Stomach (tissue), 9 donors: ENCODE measurements around the gene OR10H3. TPM values are rescaled to one million over a fixed set of nuclear protein-coding genes. Genes with fewer than 3 reads are reported as not detected.
A peak's percentile ranks its signal among the peaks of the same experiment; 100 is the strongest.
"Not testable (repeated sequence)": the region's sequence is repeated elsewhere in the genome, so short reads cannot be mapped to it uniquely, and the experiment has no call there.

ENCODE experiments used
- DNase-seq, 2 donors: peaks; one replicate each; pipeline versions ENCODE4 v3.0.0 to v3.0.0-alpha.2; 2013 to 2019
- H3K27ac ChIP-seq, 5 donors: fragments of 200-600 bp in 4 of 5; sonication (generic) in 4 of 5; one replicate each; pipeline ENCODE4 v1.5.1; 2013 to 2019; ENCODE audit warnings: mild to moderate bottlenecking in 1 of 5, moderate library complexity in 1 of 5
- H3K27me3 ChIP-seq, 3 donors: fragments of 200-600 bp; sonication (generic); one replicate each; pipeline ENCODE4 v1.5.1; 2017 to 2019; ENCODE audit warnings: mixed run types in 1 of 3
- H3K36me3 ChIP-seq, 4 donors: fragments of 200-600 bp; sonication (generic); 1 replicate in 3 of 4; 2 replicates in 1 of 4; pipeline ENCODE4 v1.5.1; 2016 to 2019
- H3K4me1 ChIP-seq, 4 donors: fragments of 200-600 bp; sonication (generic); one replicate each; pipeline ENCODE4 v1.5.1; 2016 to 2019
- H3K4me3 ChIP-seq, 4 donors: fragments of 200-600 bp; sonication (generic) in 3 of 4; one replicate each; pipeline ENCODE4 v1.5.1; 2016 to 2019; ENCODE audit warnings: mild to moderate bottlenecking in 1 of 4
- H3K9me3 ChIP-seq, 4 donors: fragments of 200-600 bp; sonication (generic); one replicate each; pipeline ENCODE4 v1.5.1; 2016 to 2019
- CTCF ChIP-seq, 7 experiments: fragments of 450-650 bp in 4 of 7; fragments of 200-600 bp in 3 of 7; sonication (generic) in 3 of 7; IDR thresholded peaks; one replicate each; pipeline ENCODE4 v1.5.1; 2016 to 2019; ENCODE audit warnings: antibody characterized with exemption in 7 of 7, control low read depth in 2 of 7, mild to moderate bottlenecking in 1 of 7
- EP300 ChIP-seq: sonication (generic); formaldehyde crosslinking; IDR thresholded peaks from one replicate; pipeline ENCODE4 v1.6.1; 2017; ENCODE audit warnings: antibody characterized with exemption
- POLR2A ChIP-seq, 4 donors: fragments of 450-650 bp; IDR thresholded peaks; one replicate each; pipeline ENCODE4 v1.6.1; 2016; ENCODE audit warnings: antibody characterized with exemption in 4 of 4, control low read depth in 2 of 4, mild to moderate bottlenecking in 1 of 4, moderate library complexity in 1 of 4
- POLR2AphosphoS5 ChIP-seq, 3 donors: sonication (generic); formaldehyde crosslinking; IDR thresholded peaks; one replicate each; pipeline ENCODE4 v1.6.1; 2016; ENCODE audit warnings: antibody characterized with exemption in 3 of 3
- WGBS, 5 donors: extraction: QIAGEN DNeasy Blood & Tissue Kit in 3 of 5; methylation state at CpG; one replicate each; pipeline versions ENCODE4 v1.1.5 to v1.1.7; 2013 to 2018; 5-methylcytosine and 5-hydroxymethylcytosine counted together
- intact Hi-C: fragments of 100-400 bp; cut with DNase I; formaldehyde crosslinking; loops from one replicate; pipeline ENCODE4 v1.15.1; 2023; ENCODE audit warnings: low total_unique reads
- polyA plus RNA-seq, 3 donors: library from polyadenylated mRNA; stranded (reverse); fragments of 200-250 nt; gene quantifications; one replicate each; pipeline ENCODE4 v1.2.3, GENCODE V29; 2013
- total RNA-seq, 5 donors: library from RNA; depleted of rRNA; stranded (reverse); fragments of >200 nt; gene quantifications; one replicate each; pipeline versions ENCODE4 v1.1.0 to v1.2.3, GENCODE V29; 2014 to 2016
- donor health status: healthy with polysubstance abuse.
- donor health status: Bipolar disorder and iron deficiency.
- donor health status: healthy.

The OR10H3 gene
- total and polyA plus RNA-seq, 8 donors: not detected

GRCh38 chr19:15769586-15769985 is 31.8 kb downstream of the OR10H3 start:
- DNase-seq: peak in 1 of 2 donors; percentile 39
- H3K27me3 ChIP-seq: peaks cover 0 to 11% (median 0%) of the 10 kb centered on the region in 3 donors
- H3K9me3 ChIP-seq: no peaks in the 10 kb centered on the region
- WGBS, 5 donors: 23 to 46% (median 31%) methylated on average over 4 to 6 of the region's 6 CpGs
- intact Hi-C loops: no loop called here
- TF ChIP-seq POLR2AphosphoS5 (IDR thresholded peaks at IDR 0.05): no peak
- no peak overlapping the region for H3K27ac ChIP-seq
- H3K4me3 ChIP-seq: no peak overlapping the region
- H3K36me3 ChIP-seq: peaks cover 0 to 74% (median 6%) of the 10 kb centered on the region in 4 donors
- no peaks in the 10 kb centered on the region for H3K4me1 ChIP-seq

DNA sequence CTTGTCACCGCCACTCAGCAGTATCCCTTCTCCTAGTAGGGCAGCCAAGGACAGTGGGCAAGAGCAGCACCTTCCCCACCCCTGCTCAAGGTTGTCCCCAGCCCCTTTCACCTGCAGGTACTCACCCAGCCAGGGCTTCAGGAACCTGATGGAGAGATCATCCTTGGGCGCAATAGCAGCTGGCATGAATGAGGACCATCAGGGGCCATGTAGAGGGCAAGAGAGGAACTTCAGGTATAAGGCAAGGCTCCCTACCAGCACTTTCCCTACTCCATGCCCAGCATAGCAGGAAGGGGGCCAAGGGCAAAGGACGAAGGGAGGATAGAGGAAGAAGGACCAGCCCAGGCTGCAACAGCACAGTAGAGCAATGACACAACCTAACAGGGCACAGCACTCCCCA is 36.4 kb downstream of the OR10H3 start:
- H3K4me1 ChIP-seq, H3K4me3 ChIP-seq, H3K27ac ChIP-seq, H3K9me3 ChIP-seq, DNase-seq, intact Hi-C loops: not testable (repeated sequence)
- peaks cover 0 to 46% (median 3%) of the 10 kb centered on the region in 4 donors for H3K36me3 ChIP-seq
- 72 to 80% (median 73%) methylated on average over 2 to 3 of the region's 3 CpGs for WGBS, 5 donors
- peaks cover 0 to 11% (median 0%) of the 10 kb centered on the region in 3 donors for H3K27me3 ChIP-seq

GRCh38 chr19:15775249-15775648 is 37.5 kb downstream of the OR10H3 start:
- 54 to 71% (median 55%) methylated on average over 2 of the region's 2 CpGs for WGBS, 5 donors
- Histone ChIP-seq H3K4me3 (no peak overlapping the region), H3K9me3 (no peaks in the 10 kb centered on the region), H3K36me3 (peaks cover 0 to 35% (median 0%) of the 10 kb centered on the region in 4 donors), H3K4me1 (peaks cover 3 to 13% (median 11%) of the 10 kb centered on the region in 4 donors), H3K27me3 (peaks cover 0 to 11% (median 0%) of the 10 kb centered on the region in 3 donors), H3K27ac (no peak overlapping the region)
- intact Hi-C loops: no loop called here
- TF ChIP-seq POLR2AphosphoS5 (IDR thresholded peaks at IDR 0.05) (no peak), CTCF (IDR thresholded peaks at IDR 0.05) (no peak), POLR2A (IDR thresholded peaks at IDR 0.05) (no peak), EP300 (no peak)
- DNase-seq: no peak

DNA sequence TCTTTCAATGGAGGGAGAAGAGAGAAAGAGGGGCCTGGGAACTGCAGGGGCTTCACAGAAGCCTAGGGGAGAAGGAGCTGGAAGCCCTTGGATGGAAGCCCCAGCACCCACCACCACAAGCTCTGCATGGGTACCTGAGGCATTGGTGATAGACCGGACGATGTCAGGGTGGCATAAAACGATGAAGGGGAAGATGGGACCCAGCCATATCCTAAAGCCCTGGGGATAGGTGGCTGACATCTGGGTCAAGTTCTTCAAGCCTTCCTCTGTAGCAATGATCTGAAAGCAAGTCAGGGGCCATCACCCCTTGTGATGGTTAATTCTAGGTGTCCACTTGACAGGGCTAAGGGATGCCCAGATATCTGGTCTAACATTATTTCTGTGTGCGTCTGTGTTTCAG is 38.5 kb downstream of the OR10H3 start:
- 83 to 92% (median 88%) methylated on average over 4 of the region's 4 CpGs for WGBS, 5 donors
- no peak for DNase-seq
- H3K9me3 ChIP-seq: no peaks in the 10 kb centered on the region
- TF ChIP-seq CTCF (IDR thresholded peaks at IDR 0.05) (no peak), POLR2A (IDR thresholded peaks at IDR 0.05) (no peak), POLR2AphosphoS5 (IDR thresholded peaks at IDR 0.05) (no peak), EP300 (no peak)
- intact Hi-C loops: no loop called here
- no peak overlapping the region for H3K27ac ChIP-seq
- peaks cover 6 to 21% (median 17%) of the 10 kb centered on the region in 4 donors for H3K4me1 ChIP-seq
- H3K36me3 ChIP-seq: peaks cover 0 to 25% (median 0%) of the 10 kb centered on the region in 4 donors
- no peak overlapping the region for H3K4me3 ChIP-seq
- H3K27me3 ChIP-seq: peaks cover 0 to 11% (median 0%) of the 10 kb centered on the region in 3 donors

DNA sequence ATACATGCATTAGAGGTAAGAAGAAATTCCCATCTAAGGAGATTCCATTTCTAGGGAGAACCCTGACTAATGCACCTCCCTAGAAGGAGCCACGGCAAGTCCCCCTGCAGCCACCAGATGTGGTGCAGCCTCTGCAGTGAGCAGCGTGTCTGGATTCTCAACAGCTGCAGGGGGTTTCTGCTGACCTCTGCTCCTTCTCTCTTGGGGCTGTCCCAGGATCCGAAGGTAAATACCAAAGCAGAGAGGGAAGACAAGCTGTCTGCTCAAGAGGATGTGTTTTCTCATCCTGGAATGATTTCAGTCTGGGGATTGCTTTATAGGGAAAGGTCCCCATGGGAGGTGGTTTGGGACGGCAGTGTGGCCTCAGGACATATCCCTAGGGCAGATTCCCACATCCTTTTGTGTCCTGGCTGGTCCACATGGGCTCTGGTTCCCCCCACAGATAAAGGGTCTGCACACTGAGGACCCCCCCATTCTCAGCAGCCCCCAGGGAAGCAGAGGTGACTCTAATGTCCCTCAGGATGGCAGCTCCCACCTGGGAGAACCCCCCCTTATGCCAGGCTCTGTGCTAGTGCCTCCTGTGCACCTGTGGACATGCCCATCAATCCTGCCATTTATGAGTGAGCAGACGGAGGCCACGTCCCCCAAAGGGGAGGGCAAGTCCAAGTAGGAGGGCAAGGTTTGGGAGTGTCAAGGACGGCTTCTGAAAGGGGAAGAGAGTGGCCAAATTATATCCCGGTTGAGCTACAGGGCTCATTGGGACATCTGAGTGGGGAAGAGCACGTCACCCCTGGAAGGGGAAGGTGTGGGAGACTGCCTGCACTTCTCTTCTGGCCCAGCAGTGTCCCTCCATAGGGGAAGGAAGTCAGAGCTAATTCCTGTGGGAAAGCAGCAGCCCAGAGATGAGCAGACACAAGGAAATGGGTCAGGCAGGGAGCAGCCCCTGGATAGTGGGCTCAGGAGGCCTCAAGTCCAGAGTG is 39.5 kb downstream of the OR10H3 start:
- H3K27me3 ChIP-seq: peaks cover 0 to 11% (median 0%) of the 10 kb centered on the region in 3 donors
- H3K9me3 ChIP-seq: no peaks in the 10 kb centered on the region
- H3K27ac ChIP-seq: no peak overlapping the region
- intact Hi-C loops: no loop called here
- peaks cover 0 to 21% (median 0%) of the 10 kb centered on the region in 4 donors for H3K36me3 ChIP-seq
- WGBS, 5 donors: 49 to 59% (median 53%) methylated on average over 9 of the region's 9 CpGs
- peaks cover 6 to 21% (median 17%) of the 10 kb centered on the region in 4 donors for H3K4me1 ChIP-seq
- DNase-seq: no peak
- H3K4me3 ChIP-seq: no peak overlapping the region
- TF ChIP-seq POLR2AphosphoS5 (IDR thresholded peaks at IDR 0.05) (no peak), EP300 (no peak), CTCF (IDR thresholded peaks at IDR 0.05) (no peak), POLR2A (IDR thresholded peaks at IDR 0.05) (no peak)
